ENCODE measurements around the gene CARD6.
"Not testable (repeated sequence)": the region's sequence is repeated elsewhere in the genome, so short reads cannot be mapped to it uniquely, and the experiment has no call there.

CARD6 gene

DNA sequence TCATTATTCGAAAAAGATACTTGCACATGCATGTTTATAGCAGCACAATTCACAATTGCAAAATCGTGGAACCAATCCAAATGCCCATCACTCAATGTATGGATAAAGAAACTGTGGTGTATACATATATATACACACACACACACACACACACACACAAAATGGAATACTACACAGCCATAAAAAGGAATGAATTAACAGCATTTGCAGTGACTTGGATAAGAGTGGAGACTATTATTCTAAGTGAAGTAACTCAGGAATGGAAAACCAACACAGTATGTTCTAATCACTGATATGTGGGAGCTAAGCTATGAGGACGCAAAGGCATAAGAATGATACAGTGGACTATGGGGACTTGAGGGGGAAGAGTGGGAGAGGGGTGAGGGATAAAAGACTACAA, 46.3 kb upstream of the CARD6 start:
- H2AFZ ChIP-seq (ENCODE audit: low read depth, low read length); H2BK15ac ChIP-seq (ENCODE audit: low read depth, poor library complexity, severe bottlenecking): not testable (repeated sequence)

DNA sequence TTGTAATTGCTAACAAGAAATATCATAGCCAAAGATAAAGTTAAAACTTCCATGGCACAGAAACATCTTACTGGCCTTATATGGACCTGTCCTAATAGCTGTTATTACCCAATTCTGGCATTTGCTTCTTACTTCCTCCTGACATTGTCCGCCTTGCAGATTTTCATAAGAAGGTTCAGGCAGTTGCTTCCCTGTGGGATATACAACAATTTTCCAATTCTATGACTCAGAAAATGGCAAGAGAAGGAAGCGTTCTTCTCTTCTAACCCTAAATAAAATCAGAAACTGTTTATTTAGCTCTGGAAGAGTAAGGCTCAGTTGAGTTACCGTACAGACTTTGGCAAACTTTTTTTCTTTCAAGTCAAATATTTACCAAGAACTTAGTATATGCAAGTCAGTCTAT, 44.7 kb upstream of the CARD6 start:
- Histone ChIP-seq H2AFZ (ENCODE audit: low read depth, low read length) (no peak overlapping the region), H2BK5ac (ENCODE audit: low read depth, low read length, poor library complexity, severe bottlenecking) (no peak overlapping the region), H3K27ac (ENCODE audit: low read length, poor library complexity, severe bottlenecking) (peak overlapping the region; percentile 47), H3K36me3 (ENCODE audit: control insufficient read depth in 1 of 2, insufficient read depth in 2 of 2, low read depth in 1 of 2, low read length in 2 of 2) (peaks cover 0 to 7% of the 10 kb centered on the region in 2 experiments), H3K14ac (ENCODE audit: low read length in 2 of 2) (no peak overlapping the region), H4K91ac (ENCODE audit: low read length) (no peak overlapping the region), H3K27me3 (ENCODE audit: control insufficient read depth in 1 of 2, insufficient read depth in 1 of 2, low read length in 2 of 2) (no peaks in the 10 kb centered on the region), H3K4ac (ENCODE audit: low read depth in 1 of 2, low read length in 2 of 2) (no peak overlapping the region), H2BK15ac (ENCODE audit: low read depth, poor library complexity, severe bottlenecking) (no peak overlapping the region), H2BK120ac (ENCODE audit: low read depth, low read length) (no peak overlapping the region), H4K8ac (ENCODE audit: low read length) (no peak overlapping the region), H3K4me1 (ENCODE audit: control insufficient read depth, insufficient read depth, low read depth, low read length) (no peaks in the 10 kb centered on the region), H3K18ac (ENCODE audit: low read depth in 1 of 2, low read length in 2 of 2) (no peak overlapping the region), H3K23ac (ENCODE audit: low read length in 2 of 2) (no peak overlapping the region), H2BK12ac (ENCODE audit: low read length in 2 of 2) (no peak overlapping the region), H2AK5ac (ENCODE audit: low read length, severe bottlenecking) (no peak overlapping the region), H3K9ac (ENCODE audit: low read length) (peak overlapping the region; percentile 92), H3K4me3 (ENCODE audit: insufficient read depth in 1 of 2, low read depth in 1 of 2, low read length in 2 of 2) (peak overlapping the region in 1 of 2 experiments; percentile 82), H3K79me1 (replicated peaks; ENCODE audit: low read length, poor library complexity, severe bottlenecking) (no peaks in the 10 kb centered on the region), H3K4me2 (ENCODE audit: low read length, poor library complexity, severe bottlenecking) (peak overlapping the region; percentile 60), H3K9me3 (ENCODE audit: control insufficient read depth, low read length) (no peaks in the 10 kb centered on the region)
- WGBS: 69% methylated on average over 1 of the region's 3 CpGs
- peak; percentile 68 for DNase-seq

More for the DNA sequence above, 46.3 kb upstream of the CARD6 start:
- H3K9me3 ChIP-seq (ENCODE audit: control insufficient read depth, low read length); DNase-seq; H3K36me3 ChIP-seq (ENCODE audit: control insufficient read depth in 1 of 2, insufficient read depth in 2 of 2, low read depth in 1 of 2, low read length in 2 of 2); H3K27me3 ChIP-seq (ENCODE audit: control insufficient read depth in 1 of 2, insufficient read depth in 1 of 2, low read length in 2 of 2); H3K18ac ChIP-seq (ENCODE audit: low read depth in 1 of 2, low read length in 2 of 2); H2BK12ac ChIP-seq (ENCODE audit: low read length in 2 of 2); H3K9ac ChIP-seq (ENCODE audit: low read length); H4K8ac ChIP-seq (ENCODE audit: low read length); H3K4me1 ChIP-seq (ENCODE audit: control insufficient read depth, insufficient read depth, low read depth, low read length); H2BK120ac ChIP-seq (ENCODE audit: low read depth, low read length); H3K4me3 ChIP-seq (ENCODE audit: insufficient read depth in 1 of 2, low read depth in 1 of 2, low read length in 2 of 2); H3K27ac ChIP-seq (ENCODE audit: low read length, poor library complexity, severe bottlenecking); H2AK5ac ChIP-seq (ENCODE audit: low read length, severe bottlenecking); H3K23ac ChIP-seq (ENCODE audit: low read length in 2 of 2); H4K91ac ChIP-seq (ENCODE audit: low read length); H3K4ac ChIP-seq (ENCODE audit: low read depth in 1 of 2, low read length in 2 of 2); H2BK5ac ChIP-seq (ENCODE audit: low read depth, low read length, poor library complexity, severe bottlenecking); H3K79me1 ChIP-seq (replicated peaks; ENCODE audit: low read length, poor library complexity, severe bottlenecking); H3K14ac ChIP-seq (ENCODE audit: low read length in 2 of 2); H3K4me2 ChIP-seq (ENCODE audit: low read length, poor library complexity, severe bottlenecking): not testable (repeated sequence)
- WGBS: no CpG with 5 or more reads among the region's 3 CpGs

- H2BK5ac ChIP-seq (ENCODE audit: low read depth, low read length, poor library complexity, severe bottlenecking): peak overlapping the region; percentile 2
- peak overlapping the region; percentile 96 for H3K27ac ChIP-seq (ENCODE audit: low read length, poor library complexity, severe bottlenecking)
- peak overlapping the region; percentile 81 to 96 for H3K18ac ChIP-seq (ENCODE audit: low read depth in 1 of 2, low read length in 2 of 2)
- peak overlapping the region; percentile 93 for H2AFZ ChIP-seq (ENCODE audit: low read depth, low read length)
- H3K14ac ChIP-seq (ENCODE audit: low read length in 2 of 2): peak overlapping the region in 1 of 2 experiments; percentile 99
- peak overlapping the region; percentile 96 for H2BK15ac ChIP-seq (ENCODE audit: low read depth, poor library complexity, severe bottlenecking)
- WGBS: under 1% methylated on average over 29 of the region's 56 CpGs
- H3K4me3 ChIP-seq (ENCODE audit: insufficient read depth in 1 of 2, low read depth in 1 of 2, low read length in 2 of 2): peak overlapping the region; percentile 82 to 91
- H3K4me2 ChIP-seq (ENCODE audit: low read length, poor library complexity, severe bottlenecking): peak overlapping the region; percentile 60
- no peak overlapping the region for H2AK5ac ChIP-seq (ENCODE audit: low read length, severe bottlenecking)
- peak overlapping the region; percentile 92 for H3K9ac ChIP-seq (ENCODE audit: low read length)
- peak overlapping the region; percentile 71 for H2BK120ac ChIP-seq (ENCODE audit: low read depth, low read length)
- H3K79me1 ChIP-seq (replicated peaks; ENCODE audit: low read length, poor library complexity, severe bottlenecking): no peaks in the 10 kb centered on the region
- peak overlapping the region; percentile 13 to 96 for H3K4ac ChIP-seq (ENCODE audit: low read depth in 1 of 2, low read length in 2 of 2)
- H3K23ac ChIP-seq (ENCODE audit: low read length in 2 of 2): peak overlapping the region in 1 of 2 experiments; percentile 34
- H4K91ac ChIP-seq (ENCODE audit: low read length): no peak overlapping the region
- peak overlapping the region; percentile 86 for H4K8ac ChIP-seq (ENCODE audit: low read length)
- H2BK12ac ChIP-seq (ENCODE audit: low read length in 2 of 2): peak overlapping the region in 1 of 2 experiments; percentile 76
- no peaks in the 10 kb centered on the region for H3K9me3 ChIP-seq (ENCODE audit: control insufficient read depth, low read length)
- H3K27me3 ChIP-seq (ENCODE audit: control insufficient read depth in 1 of 2, insufficient read depth in 1 of 2, low read length in 2 of 2): no peaks in the 10 kb centered on the region
- peak; percentile 75 for DNase-seq
- peaks cover 0 to 7% of the 10 kb centered on the region in 2 experiments for H3K36me3 ChIP-seq (ENCODE audit: control insufficient read depth in 1 of 2, insufficient read depth in 2 of 2, low read depth in 1 of 2, low read length in 2 of 2)
- H3K4me1 ChIP-seq (ENCODE audit: control insufficient read depth, insufficient read depth, low read depth, low read length): no peaks in the 10 kb centered on the region
Measured at GRCh38 chr5:40797273-40798011, 43.7 kb upstream of the CARD6 start.

- Histone ChIP-seq H3K18ac (ENCODE audit: low read depth in 1 of 2, low read length in 2 of 2) (peak within 1 kb of the TSS; percentile 81 to 96), H2BK12ac (ENCODE audit: low read length in 2 of 2) (peak within 1 kb of the TSS in 1 of 2 experiments; percentile 76), H3K4me3 (ENCODE audit: insufficient read depth in 1 of 2, low read depth in 1 of 2, low read length in 2 of 2) (peak within 1 kb of the TSS; percentile 91 to 98), H3K9ac (ENCODE audit: low read length) (peak within 1 kb of the TSS; percentile 98), H3K4ac (ENCODE audit: low read depth in 1 of 2, low read length in 2 of 2) (peak within 1 kb of the TSS; percentile 13 to 96), H3K4me2 (ENCODE audit: low read length, poor library complexity, severe bottlenecking) (peak within 1 kb of the TSS; percentile 92), H3K79me1 (replicated peaks; ENCODE audit: low read length, poor library complexity, severe bottlenecking) (no peaks in the 10 kb centered on the region), H3K4me1 (ENCODE audit: control insufficient read depth, insufficient read depth, low read depth, low read length) (no peaks in the 10 kb centered on the region), H3K14ac (ENCODE audit: low read length in 2 of 2) (peak within 1 kb of the TSS in 1 of 2 experiments; percentile 99), H2BK5ac (ENCODE audit: low read depth, low read length, poor library complexity, severe bottlenecking) (peak within 1 kb of the TSS; percentile 59), H3K23ac (ENCODE audit: low read length in 2 of 2) (peak within 1 kb of the TSS in 1 of 2 experiments; percentile 34), H3K9me3 (ENCODE audit: control insufficient read depth, low read length) (no peaks in the 10 kb centered on the region), H3K36me3 (ENCODE audit: control insufficient read depth in 1 of 2, insufficient read depth in 2 of 2, low read depth in 1 of 2, low read length in 2 of 2) (peaks cover 0 to 7% of the 10 kb centered on the region in 2 experiments), H2AK5ac (ENCODE audit: low read length, severe bottlenecking) (no peak within 1 kb of the TSS), H3K27me3 (ENCODE audit: control insufficient read depth in 1 of 2, insufficient read depth in 1 of 2, low read length in 2 of 2) (no peaks in the 10 kb centered on the region), H4K91ac (ENCODE audit: low read length) (no peak within 1 kb of the TSS), H3K27ac (ENCODE audit: low read length, poor library complexity, severe bottlenecking) (peak within 1 kb of the TSS; percentile 96), H4K8ac (ENCODE audit: low read length) (peak within 1 kb of the TSS; percentile 86), H2AFZ (ENCODE audit: low read depth, low read length) (peak within 1 kb of the TSS; percentile 93), H2BK15ac (ENCODE audit: low read depth, poor library complexity, severe bottlenecking) (peak within 1 kb of the TSS; percentile 96), H2BK120ac (ENCODE audit: low read depth, low read length) (peak within 1 kb of the TSS; percentile 71)
- peak; percentile 88 for DNase-seq
- under 1% methylated on average over 34 of the region's 70 CpGs for WGBS
Measured at GRCh38 chr5:40798012-40798800, 43.0 kb upstream of the CARD6 start, which contains the start of gene PRKAA1. TSS of gene PRKAA1 (minus strand) at chr5:40798374. CDS start at chr5:40798189, 185 bp downstream.

Data from mesenchymal stem cell (in vitro differentiated cells and primary cell).